ENCODE results near the gene RFTN1. TPM values are rescaled to one million over a fixed set of nuclear protein-coding genes. Genes with fewer than 3 reads are reported as not detected.

RFTN1 gene
- total RNA-seq, 2 experiments from 2014 or later = 55.7 to 56.4 TPM

DNA sequence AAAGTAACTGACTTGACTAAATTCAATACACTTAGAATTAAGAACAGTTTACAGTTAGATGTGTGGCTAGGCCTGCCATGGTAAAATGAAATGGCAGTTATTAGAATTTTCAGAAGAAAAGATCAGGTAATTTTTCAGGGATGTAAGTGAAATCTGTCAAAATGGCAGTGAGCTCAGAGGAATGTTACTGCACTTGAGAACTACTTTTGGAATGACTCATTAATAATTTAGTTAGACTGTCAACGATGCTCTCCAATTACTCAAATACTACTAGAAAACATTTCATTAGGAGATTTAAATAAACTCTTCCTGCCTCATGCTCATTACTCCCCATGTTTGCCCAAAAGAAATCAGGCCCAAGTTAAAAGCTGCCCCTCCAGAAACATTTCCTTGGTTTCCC, 84.4 kb downstream of the RFTN1 start:
- peaks cover 78% of the 10 kb centered on the region for H3K36me3 Mint-ChIP-seq (ENCODE audit: low read depth)
- H3K27me3 Mint-ChIP-seq = no peaks in the 10 kb centered on the region
- peaks cover 28% of the 10 kb centered on the region for H3K4me1 Mint-ChIP-seq (ENCODE audit: low read depth)
- intact Hi-C loops (cut with DNase I, micrococcal nuclease) = no loop called here
- H3K27ac ChIP-seq (ENCODE audit: low read depth in 1 of 2, low read length in 2 of 2) = no peak overlapping the region
- TF ChIP-seq, protein P1, sequence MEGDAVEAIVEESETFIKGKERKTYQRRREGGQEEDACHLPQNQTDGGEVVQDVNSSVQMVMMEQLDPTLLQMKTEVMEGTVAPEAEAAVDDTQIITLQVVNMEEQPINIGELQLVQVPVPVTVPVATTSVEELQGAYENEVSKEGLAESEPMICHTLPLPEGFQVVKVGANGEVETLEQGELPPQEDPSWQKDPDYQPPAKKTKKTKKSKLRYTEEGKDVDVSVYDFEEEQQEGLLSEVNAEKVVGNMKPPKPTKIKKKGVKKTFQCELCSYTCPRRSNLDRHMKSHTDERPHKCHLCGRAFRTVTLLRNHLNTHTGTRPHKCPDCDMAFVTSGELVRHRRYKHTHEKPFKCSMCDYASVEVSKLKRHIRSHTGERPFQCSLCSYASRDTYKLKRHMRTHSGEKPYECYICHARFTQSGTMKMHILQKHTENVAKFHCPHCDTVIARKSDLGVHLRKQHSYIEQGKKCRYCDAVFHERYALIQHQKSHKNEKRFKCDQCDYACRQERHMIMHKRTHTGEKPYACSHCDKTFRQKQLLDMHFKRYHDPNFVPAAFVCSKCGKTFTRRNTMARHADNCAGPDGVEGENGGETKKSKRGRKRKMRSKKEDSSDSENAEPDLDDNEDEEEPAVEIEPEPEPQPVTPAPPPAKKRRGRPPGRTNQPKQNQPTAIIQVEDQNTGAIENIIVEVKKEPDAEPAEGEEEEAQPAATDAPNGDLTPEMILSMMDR (IDR thresholded peaks at IDR 0.05) = no peak
- DNase-seq = no peak
- no peak overlapping the region for H3K4me3 Mint-ChIP-seq
- POLR2A ChIA-PET = no interaction called here
- no peaks in the 10 kb centered on the region for H3K27me3 ChIP-seq (ENCODE audit: control insufficient read depth in 1 of 2, insufficient read depth in 2 of 2, low read length in 2 of 2)
- peaks cover 37% of the 10 kb centered on the region for H3K36me3 ChIP-seq (ENCODE audit: insufficient read depth, low read length)
- H3K4me3 ChIP-seq (ENCODE audit: low read length) = no peak overlapping the region
- ATAC-seq (ENCODE audit: poor library complexity) = no peak
- no peaks in the 10 kb centered on the region for H3K9me3 ChIP-seq (ENCODE audit: control insufficient read depth in 1 of 2, insufficient read depth in 1 of 2, low read length in 2 of 2)
- H3K27ac Mint-ChIP-seq = no peak overlapping the region
- CTCF ChIA-PET = interaction anchor here (1.3 kb wide), 1 partner anchor 17 kb away, joined by 3 read pairs; no protein-coding TSS in a partner anchor
- H3K9me3 Mint-ChIP-seq = no peaks in the 10 kb centered on the region
- H3K4me1 ChIP-seq (ENCODE audit: insufficient read depth, low read length) = no peaks in the 10 kb centered on the region

DNA sequence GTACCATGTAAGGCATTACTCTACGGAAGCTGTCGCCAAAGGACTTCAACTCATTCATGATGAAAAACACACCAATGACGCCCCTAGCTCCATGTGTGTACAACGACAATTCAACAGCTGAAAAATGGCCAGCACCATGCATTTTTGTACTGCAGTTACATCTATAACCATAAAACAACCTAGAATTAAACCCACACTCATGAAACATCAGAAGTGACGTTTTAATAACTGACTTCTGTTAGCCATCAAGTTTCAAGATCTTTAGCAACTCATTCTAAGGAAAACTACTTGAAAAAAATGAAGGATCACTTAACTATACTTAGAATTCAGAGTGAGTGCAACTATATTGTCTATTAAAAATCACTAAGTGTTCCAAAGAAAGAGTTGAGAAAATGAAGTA, 84.9 kb downstream of the RFTN1 start:
- Mint-ChIP-seq H3K27ac (no peak overlapping the region), H3K4me3 (no peak overlapping the region), H3K27me3 (no peaks in the 10 kb centered on the region), H3K4me1 (ENCODE audit: low read depth) (peaks cover 31% of the 10 kb centered on the region), H3K9me3 (no peaks in the 10 kb centered on the region), H3K36me3 (ENCODE audit: low read depth) (peaks cover 76% of the 10 kb centered on the region)
- H3K4me3 ChIP-seq (ENCODE audit: low read length) = no peak overlapping the region
- H3K27ac ChIP-seq (ENCODE audit: low read depth in 1 of 2, low read length in 2 of 2) = no peak overlapping the region
- ChIA-PET POLR2A (no interaction called here), CTCF (interaction anchor here (1.0 kb wide), 1 partner anchor 10 kb away, joined by 3 read pairs; no protein-coding TSS in a partner anchor)
- ATAC-seq (ENCODE audit: poor library complexity) = no peak
- TF ChIP-seq, protein P1 (IDR thresholded peaks at IDR 0.05) = no peak
- peaks cover 33% of the 10 kb centered on the region for H3K36me3 ChIP-seq (ENCODE audit: insufficient read depth, low read length)
- H3K9me3 ChIP-seq (ENCODE audit: control insufficient read depth in 1 of 2, insufficient read depth in 1 of 2, low read length in 2 of 2) = no peaks in the 10 kb centered on the region
- intact Hi-C loops (cut with DNase I, micrococcal nuclease) = no loop called here
- H3K27me3 ChIP-seq (ENCODE audit: control insufficient read depth in 1 of 2, insufficient read depth in 2 of 2, low read length in 2 of 2) = no peaks in the 10 kb centered on the region
- H3K4me1 ChIP-seq (ENCODE audit: insufficient read depth, low read length) = no peaks in the 10 kb centered on the region
- no peak for DNase-seq

GRCh38 chr3:16427103-16427965, 86.2 kb downstream of the RFTN1 start:
- no peak overlapping the region for H3K27ac Mint-ChIP-seq
- no peak overlapping the region for H3K4me3 Mint-ChIP-seq
- ChIA-PET CTCF (interaction anchor here (1.0 kb wide), 1 partner anchor 11 kb away, joined by 3 read pairs; no protein-coding TSS in a partner anchor), POLR2A (no interaction called here)
- Histone ChIP-seq H3K9me3 (ENCODE audit: control insufficient read depth in 1 of 2, insufficient read depth in 1 of 2, low read length in 2 of 2) (no peaks in the 10 kb centered on the region), H3K27ac (ENCODE audit: low read depth in 1 of 2, low read length in 2 of 2) (no peak overlapping the region), H3K4me3 (ENCODE audit: low read length) (no peak overlapping the region), H3K36me3 (ENCODE audit: insufficient read depth, low read length) (peaks cover 24% of the 10 kb centered on the region), H3K27me3 (ENCODE audit: control insufficient read depth in 1 of 2, insufficient read depth in 2 of 2, low read length in 2 of 2) (no peaks in the 10 kb centered on the region), H3K4me1 (ENCODE audit: insufficient read depth, low read length) (no peaks in the 10 kb centered on the region)
- ATAC-seq (ENCODE audit: poor library complexity) = no peak
- TF ChIP-seq, protein P1 (IDR thresholded peaks at IDR 0.05) = no peak
- H3K36me3 Mint-ChIP-seq (ENCODE audit: low read depth) = peaks cover 64% of the 10 kb centered on the region
- intact Hi-C loops (cut with DNase I, micrococcal nuclease) = no loop called here
- no peak for DNase-seq
- no peaks in the 10 kb centered on the region for H3K9me3 Mint-ChIP-seq
- peaks cover 37% of the 10 kb centered on the region for H3K4me1 Mint-ChIP-seq (ENCODE audit: low read depth)
- no peaks in the 10 kb centered on the region for H3K27me3 Mint-ChIP-seq

All from CD4-positive, alpha-beta T cell (primary cell).